IMR-90 (cell line): ENCODE measurements around the gene COL12A1. TPM values are rescaled to one million over a fixed set of nuclear protein-coding genes. Genes with fewer than 3 reads are reported as not detected.
A peak's percentile ranks its signal among the peaks of the same experiment; 100 is the strongest.

ENCODE experiments used
- ATAC-seq: fragments of 200-7000 bp; cut with Tn5 transposase; 2 replicates; pipeline ENCODE4 v1.9.1; 2020; ENCODE audit warnings: low read depth, mild to moderate bottlenecking, moderate library complexity
- BruUV-seq: library from RNA; stranded (reverse); fragments of 400-500 nt; replicated peaks from 2 replicates; lab custom pipeline; 2021; lab: Mats Ljungman, UMichigan
- CTCF ChIA-PET: fragments of 300-600 bp; formaldehyde crosslinking; extraction: SDS; loops from one replicate; lab custom pipeline; 2021; ENCODE audit warnings: antibody characterized with exemption; lab: Yijun Ruan, JAX
- POLR2A ChIA-PET: fragments of 300-600 bp; sonication (Branson Sonifier 250); formaldehyde crosslinking; loops from one replicate; lab custom pipeline; 2022; ENCODE audit warnings: antibody characterized with exemption; ENCODE audit not compliant: unreplicated experiment; lab: Charles Lee
- DNase-seq: peaks from one replicate; pipeline ENCODE4 v3.0.0; 2013
- H2AFZ ChIP-seq: replicated peaks from 2 replicates; pipeline ENCODE3; 2013; ENCODE audit warnings: low read length, mild to moderate bottlenecking; ENCODE audit not compliant: poor library complexity
- H2AK5ac ChIP-seq: 2 replicates; pipeline ENCODE4 v1.6.1; 2013; ENCODE audit warnings: low read depth, low read length, inconsistent platforms
- H2AK9ac ChIP-seq: replicated peaks from 2 replicates; pipeline ENCODE3; 2013; ENCODE audit warnings: mild to moderate bottlenecking, low read depth, low read length, moderate library complexity; ENCODE audit not compliant: poor library complexity
- H2BK120ac ChIP-seq: 2 replicates; pipeline ENCODE4 v1.6.1; 2013; ENCODE audit warnings: low read depth, low read length, inconsistent platforms
- H2BK15ac ChIP-seq: 3 replicates; pipeline ENCODE4 v1.6.1; 2013; ENCODE audit warnings: low read depth, low read length, inconsistent platforms
- H2BK20ac ChIP-seq: 2 replicates; pipeline ENCODE4 v1.6.1; 2013; ENCODE audit warnings: low read depth, mild to moderate bottlenecking, inconsistent platforms, low read length, moderate library complexity
- H2BK5ac ChIP-seq: 2 replicates; pipeline ENCODE4 v1.6.1; 2013; ENCODE audit warnings: mild to moderate bottlenecking, low read depth, low read length, inconsistent platforms; ENCODE audit not compliant: poor library complexity, severe bottlenecking
- H3K14ac ChIP-seq: replicated peaks from 2 replicates; pipeline ENCODE4 v1.6.1; 2013; ENCODE audit warnings: low read depth, low read length, inconsistent platforms
- H3K18ac ChIP-seq: 2 replicates; pipeline ENCODE4 v1.6.1; 2013; ENCODE audit warnings: low read depth, low read length, control low read depth
- H3K23ac ChIP-seq: 2 replicates; pipeline ENCODE4 v1.6.1; 2013; ENCODE audit warnings: low read depth, low read length, inconsistent platforms
- H3K27ac ChIP-seq: 2 replicates; pipeline ENCODE4 v1.5.1; 2013; ENCODE audit warnings: mild to moderate bottlenecking, control low read depth, low read length; ENCODE audit not compliant: insufficient read depth
- H3K27me3 ChIP-seq: 2 replicates; pipeline ENCODE4 v1.6.1; 2013; ENCODE audit warnings: low read length; ENCODE audit not compliant: control insufficient read depth, insufficient read depth
- H3K36me3 ChIP-seq: 2 replicates; pipeline ENCODE4 v1.6.1; 2013; ENCODE audit warnings: low read length, mixed read lengths; ENCODE audit not compliant: control insufficient read depth, insufficient read depth
- H3K4ac ChIP-seq: 2 replicates; pipeline ENCODE4 v1.6.1; 2013; ENCODE audit warnings: low read depth, low read length, inconsistent platforms
- H3K4me1 ChIP-seq: 2 replicates; pipeline ENCODE4 v1.6.1; 2013; ENCODE audit warnings: low read length, mixed read lengths; ENCODE audit not compliant: control insufficient read depth, insufficient read depth
- H3K4me2 ChIP-seq: 2 replicates; pipeline ENCODE4 v1.6.1; 2013; ENCODE audit warnings: low read depth, mild to moderate bottlenecking, control low read depth, low read length, moderate library complexity
- H3K4me3 ChIP-seq: 2 replicates; pipeline ENCODE4 v1.5.1; 2013; ENCODE audit warnings: low read depth, mild to moderate bottlenecking, control low read depth, low read length, moderate library complexity; ENCODE audit not compliant: insufficient read depth
- H3K56ac ChIP-seq: 2 replicates; pipeline ENCODE4 v1.6.1; 2013; ENCODE audit warnings: low read length, inconsistent platforms; ENCODE audit not compliant: insufficient read depth; ENCODE audit errors: extremely low read depth
- H3K79me1 ChIP-seq, 2 experiments: 2 replicates each; pipeline ENCODE4 v1.6.1; 2013; ENCODE audit warnings: low read length in 2 of 2, inconsistent platforms in 1 of 2, low read depth in 1 of 2
- H3K9ac ChIP-seq: 2 replicates; pipeline ENCODE4 v1.6.1; 2013; ENCODE audit warnings: low read depth, low read length, control low read depth
- H3K9me1 ChIP-seq: 2 replicates; pipeline ENCODE4 v1.6.1; 2013; ENCODE audit warnings: low read length, inconsistent platforms; ENCODE audit not compliant: insufficient read depth
- H3K9me3 ChIP-seq: 2 replicates; pipeline ENCODE4 v1.6.1; 2013; ENCODE audit warnings: low read length; ENCODE audit not compliant: control insufficient read depth, insufficient read depth
- H4K20me1 ChIP-seq: 2 replicates; pipeline ENCODE4 v1.6.1; 2013; ENCODE audit warnings: low read length, inconsistent platforms; ENCODE audit not compliant: insufficient read depth
- H4K5ac ChIP-seq: 2 replicates; pipeline ENCODE4 v1.6.1; 2013; ENCODE audit warnings: mild to moderate bottlenecking, low read depth, low read length, control low read depth
- H4K8ac ChIP-seq, 2 experiments: 2 replicates each; pipeline ENCODE4 v1.6.1; 2013; ENCODE audit warnings: low read depth in 2 of 2, low read length in 2 of 2, control low read depth in 1 of 2, inconsistent platforms in 1 of 2
- H4K91ac ChIP-seq: 2 replicates; pipeline ENCODE4 v1.6.1; 2013; ENCODE audit warnings: low read depth, low read length, inconsistent platforms; ENCODE audit not compliant: insufficient read depth
- BHLHE40 ChIP-seq: fragments of 150-350 bp; IDR thresholded peaks from 2 replicates; pipeline ENCODE4 v1.6.1; 2016; ENCODE audit warnings: mild to moderate bottlenecking, low read depth, low read length
- CEBPB ChIP-seq: IDR thresholded peaks from 2 replicates; pipeline ENCODE4 v1.6.1; 2012; ENCODE audit warnings: low read depth, low read length, improper control_type of control experiment
- CHD1 ChIP-seq: IDR thresholded peaks from 2 replicates; pipeline ENCODE4 v1.6.1; 2012; ENCODE audit warnings: low read depth, low read length, improper control_type of control experiment
- FOS ChIP-seq: fragments of 150-350 bp; IDR thresholded peaks from 2 replicates; pipeline ENCODE4 v1.6.1; 2016; ENCODE audit warnings: low read depth, low read length
- MAFK ChIP-seq: IDR thresholded peaks from 2 replicates; pipeline ENCODE4 v1.6.1; 2012; ENCODE audit warnings: low read depth, low read length, improper control_type of control experiment
- MAZ ChIP-seq: IDR thresholded peaks from 2 replicates; pipeline ENCODE4 v1.6.1; 2012; ENCODE audit warnings: low read depth, mild to moderate bottlenecking, low read length, improper control_type of control experiment, moderate library complexity, borderline replicate concordance
- MXI1 ChIP-seq: IDR thresholded peaks from 2 replicates; pipeline ENCODE4 v1.6.1; 2012; ENCODE audit warnings: low read depth, mild to moderate bottlenecking, low read length, moderate library complexity, borderline replicate concordance
- NFE2L2 ChIP-seq: fragments of 150-350 bp; IDR thresholded peaks from 2 replicates; pipeline ENCODE4 v1.6.1; 2016; ENCODE audit warnings: low read depth, mild to moderate bottlenecking, low read length
- POLR2A ChIP-seq: IDR thresholded peaks from 2 replicates; pipeline ENCODE4 v1.6.1; 2012; ENCODE audit warnings: mild to moderate bottlenecking, low read depth, low read length
- RAD21 ChIP-seq: IDR thresholded peaks from 2 replicates; pipeline ENCODE4 v1.6.1; 2012; ENCODE audit warnings: low read length, improper control_type of control experiment
- RCOR1 ChIP-seq: IDR thresholded peaks from 2 replicates; pipeline ENCODE4 v1.6.1; 2012; ENCODE audit warnings: mild to moderate bottlenecking, low read length, improper control_type of control experiment; ENCODE audit not compliant: insufficient replicate concordance
- RFX5 ChIP-seq: IDR thresholded peaks from 2 replicates; pipeline ENCODE4 v1.8.0; 2012; ENCODE audit warnings: low read depth, mild to moderate bottlenecking, low read length, moderate library complexity
- SMC3 ChIP-seq: fragments of 150-350 bp; IDR thresholded peaks from 2 replicates; pipeline ENCODE4 v1.6.1; 2016; ENCODE audit warnings: low read depth, mild to moderate bottlenecking, antibody characterized with exemption, low read length, moderate library complexity
- dilution Hi-C: fragments of 300-500 bp; cut with HindIII; formaldehyde crosslinking; loops from one replicate; pipeline ENCODE4 v1.14.3; 2018; ENCODE audit warnings: low sequenced_read_pairs; ENCODE audit not compliant: unreplicated experiment
- in situ Hi-C: fragments of 300-500 bp; cut with MboI; formaldehyde crosslinking; loops from 3 replicates; pipeline ENCODE4 v1.14.3; 2019; ENCODE audit warnings: low sequenced_read_pairs, inconsistent platforms, mixed read lengths
- intact Hi-C: fragments of 100-400 bp; cut with micrococcal nuclease; formaldehyde crosslinking; loops from 2 replicates; pipeline ENCODE4 v1.10.0; 2022
- polyA plus RNA-seq, 3 experiments: library from polyadenylated mRNA; depleted of rRNA; stranded (reverse); fragments of >200 nt; gene quantifications; 2 replicates each; pipeline ENCODE4 v1.2.3, GENCODE V29; 2012; ENCODE audit warnings: low replicate concordance in 1 of 3
- total RNA-seq: library from RNA; depleted of rRNA; stranded (reverse); fragments of >200 nt; gene quantifications from 2 replicates; pipeline ENCODE4 v1.2.3, GENCODE V29; 2012
- TF ChIP-seq, protein P1 (sequence below): fragments of 150-350 bp; IDR thresholded peaks from 2 replicates; pipeline ENCODE4 v1.6.1; 2016; ENCODE audit warnings: low read depth, mild to moderate bottlenecking, low read length, moderate library complexity, borderline replicate concordance
- TF ChIP-seq, protein P2 (sequence below): fragments of 150-350 bp; IDR thresholded peaks from 2 replicates; pipeline ENCODE4 v1.6.1; 2017; ENCODE audit warnings: mild to moderate bottlenecking, antibody characterized with exemption, low read length, low read depth
- TF ChIP-seq, protein P3 (sequence below): conservative IDR thresholded peaks from 2 replicates; pipeline ENCODE4 v1.5.1; 2012; ENCODE audit warnings: mild to moderate bottlenecking, low read depth, low read length, improper control_type of control experiment

The COL12A1 gene
- total and polyA plus RNA-seq, 2 of the 4 experiments (the other 2 are of a cell fraction): 350 to 452 TPM

DNA sequence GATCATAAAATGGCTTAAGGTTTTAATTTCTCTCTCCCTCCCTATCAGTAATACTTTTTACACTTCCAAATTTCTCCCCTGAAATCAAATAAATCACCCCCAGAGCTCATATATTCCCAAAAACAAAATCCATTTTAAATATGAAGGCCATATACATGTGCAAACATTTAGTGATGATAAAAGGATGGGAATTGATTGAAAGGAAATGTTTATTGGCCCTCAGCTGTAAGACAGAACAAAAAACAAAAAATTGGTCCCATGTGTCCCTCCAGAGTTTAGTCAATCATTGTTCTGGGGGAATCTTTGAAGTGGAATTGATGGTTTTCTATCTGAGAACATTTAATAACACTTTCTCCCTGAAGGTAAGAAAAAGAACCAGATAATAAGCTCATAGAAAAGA, 91.7 kb downstream of the COL12A1 start:
- Histone ChIP-seq H3K23ac (no peak overlapping the region), H3K18ac (no peak overlapping the region), H3K9ac (no peak overlapping the region), H2AFZ (no peak overlapping the region), H3K4me3 (no peak overlapping the region), H4K8ac (no peak overlapping the region), H3K4ac (no peak overlapping the region), H3K36me3 (peaks cover 27% of the 10 kb centered on the region), H3K9me3 (no peaks in the 10 kb centered on the region), H3K79me1 (peaks cover 10 to 41% of the 10 kb centered on the region in 2 experiments), H4K5ac (no peak overlapping the region), H3K27me3 (no peaks in the 10 kb centered on the region), H2BK15ac (no peak overlapping the region), H3K56ac (no peak overlapping the region), H2AK9ac (no peak overlapping the region), H3K27ac (no peak overlapping the region), H4K91ac (no peak overlapping the region), H2BK120ac (no peak overlapping the region), H2AK5ac (no peak overlapping the region), H2BK5ac (peak overlapping the region; percentile 55), H3K4me2 (no peak overlapping the region), H3K9me1 (peaks cover 6% of the 10 kb centered on the region), H2BK20ac (no peak overlapping the region), H3K4me1 (peaks cover 6% of the 10 kb centered on the region; the same call in 1 of the 2 replicates), H4K20me1 (no peaks in the 10 kb centered on the region), H3K14ac (no peak overlapping the region)
- ChIA-PET CTCF (interaction anchor here (0.7 kb wide), 1 partner anchor 92 kb away, joined by 3 read pairs; no protein-coding TSS in a partner anchor), POLR2A (no interaction called here)
- dilution Hi-C loops: no loop called here
- TF ChIP-seq, protein P1, sequence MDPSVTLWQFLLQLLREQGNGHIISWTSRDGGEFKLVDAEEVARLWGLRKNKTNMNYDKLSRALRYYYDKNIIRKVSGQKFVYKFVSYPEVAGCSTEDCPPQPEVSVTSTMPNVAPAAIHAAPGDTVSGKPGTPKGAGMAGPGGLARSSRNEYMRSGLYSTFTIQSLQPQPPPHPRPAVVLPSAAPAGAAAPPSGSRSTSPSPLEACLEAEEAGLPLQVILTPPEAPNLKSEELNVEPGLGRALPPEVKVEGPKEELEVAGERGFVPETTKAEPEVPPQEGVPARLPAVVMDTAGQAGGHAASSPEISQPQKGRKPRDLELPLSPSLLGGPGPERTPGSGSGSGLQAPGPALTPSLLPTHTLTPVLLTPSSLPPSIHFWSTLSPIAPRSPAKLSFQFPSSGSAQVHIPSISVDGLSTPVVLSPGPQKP: no peak
- no peak for TF ChIP-seq NFE2L2
- TF ChIP-seq, protein P2, sequence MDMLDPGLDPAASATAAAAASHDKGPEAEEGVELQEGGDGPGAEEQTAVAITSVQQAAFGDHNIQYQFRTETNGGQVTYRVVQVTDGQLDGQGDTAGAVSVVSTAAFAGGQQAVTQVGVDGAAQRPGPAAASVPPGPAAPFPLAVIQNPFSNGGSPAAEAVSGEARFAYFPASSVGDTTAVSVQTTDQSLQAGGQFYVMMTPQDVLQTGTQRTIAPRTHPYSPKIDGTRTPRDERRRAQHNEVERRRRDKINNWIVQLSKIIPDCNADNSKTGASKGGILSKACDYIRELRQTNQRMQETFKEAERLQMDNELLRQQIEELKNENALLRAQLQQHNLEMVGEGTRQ: no peak
- TF ChIP-seq RAD21: no peak
- no peak for TF ChIP-seq CEBPB
- TF ChIP-seq RFX5: no peak
- TF ChIP-seq SMC3: no peak
- no peak for TF ChIP-seq MAZ
- TF ChIP-seq FOS: no peak
- TF ChIP-seq RCOR1: no peak
- TF ChIP-seq CHD1: no peak
- TF ChIP-seq BHLHE40: no peak
- no peak for TF ChIP-seq POLR2A
- no peak for TF ChIP-seq MXI1
- no peak for TF ChIP-seq MAFK
- TF ChIP-seq, protein P3, sequence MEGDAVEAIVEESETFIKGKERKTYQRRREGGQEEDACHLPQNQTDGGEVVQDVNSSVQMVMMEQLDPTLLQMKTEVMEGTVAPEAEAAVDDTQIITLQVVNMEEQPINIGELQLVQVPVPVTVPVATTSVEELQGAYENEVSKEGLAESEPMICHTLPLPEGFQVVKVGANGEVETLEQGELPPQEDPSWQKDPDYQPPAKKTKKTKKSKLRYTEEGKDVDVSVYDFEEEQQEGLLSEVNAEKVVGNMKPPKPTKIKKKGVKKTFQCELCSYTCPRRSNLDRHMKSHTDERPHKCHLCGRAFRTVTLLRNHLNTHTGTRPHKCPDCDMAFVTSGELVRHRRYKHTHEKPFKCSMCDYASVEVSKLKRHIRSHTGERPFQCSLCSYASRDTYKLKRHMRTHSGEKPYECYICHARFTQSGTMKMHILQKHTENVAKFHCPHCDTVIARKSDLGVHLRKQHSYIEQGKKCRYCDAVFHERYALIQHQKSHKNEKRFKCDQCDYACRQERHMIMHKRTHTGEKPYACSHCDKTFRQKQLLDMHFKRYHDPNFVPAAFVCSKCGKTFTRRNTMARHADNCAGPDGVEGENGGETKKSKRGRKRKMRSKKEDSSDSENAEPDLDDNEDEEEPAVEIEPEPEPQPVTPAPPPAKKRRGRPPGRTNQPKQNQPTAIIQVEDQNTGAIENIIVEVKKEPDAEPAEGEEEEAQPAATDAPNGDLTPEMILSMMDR: no peak
- in situ Hi-C loops: no loop called here
- intact Hi-C loops: no loop called here
- BruUV-seq: no TSS peak
- DNase-seq (no peak), ATAC-seq (no peak)
